Measurements from ENCODE around the gene FUT3. TPM values are rescaled to one million over a fixed set of nuclear protein-coding genes. Genes with fewer than 3 reads are reported as not detected.

FUT3 gene
- total RNA-seq, 1 experiment from 2014 or later, result 0.51 TPM

DNA sequence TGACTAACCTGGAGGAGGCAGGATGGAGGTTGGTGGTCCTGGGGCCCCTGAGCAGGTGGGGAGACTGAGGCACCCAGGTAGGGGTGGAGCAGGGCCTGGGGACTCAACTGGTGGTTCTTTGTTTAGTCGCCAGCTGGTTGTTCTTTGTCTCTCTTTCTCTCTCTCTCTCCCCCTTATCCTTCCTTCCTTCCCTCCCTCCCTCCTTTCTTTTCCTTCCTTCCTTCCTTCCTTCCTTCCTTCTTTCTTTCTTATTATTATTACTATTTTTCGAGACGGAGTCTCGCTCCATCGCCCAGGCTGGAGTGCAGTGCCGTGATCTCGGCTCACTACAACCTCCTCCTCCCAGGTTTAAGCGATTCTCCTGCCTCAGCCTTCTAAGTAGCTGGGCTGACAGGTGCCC lies 53.0 kb downstream of the FUT3 start:
- intact Hi-C loops (cut with micrococcal nuclease), result loop anchor here (10.0 kb wide), 1 partner anchor 103 kb away; the partner anchor contains the start of gene RPL36
- H3K36me3 Mint-ChIP-seq (ENCODE audit: insufficient read depth, unreplicated experiment), result no peaks in the 10 kb centered on the region
- TF ChIP-seq, protein P1, sequence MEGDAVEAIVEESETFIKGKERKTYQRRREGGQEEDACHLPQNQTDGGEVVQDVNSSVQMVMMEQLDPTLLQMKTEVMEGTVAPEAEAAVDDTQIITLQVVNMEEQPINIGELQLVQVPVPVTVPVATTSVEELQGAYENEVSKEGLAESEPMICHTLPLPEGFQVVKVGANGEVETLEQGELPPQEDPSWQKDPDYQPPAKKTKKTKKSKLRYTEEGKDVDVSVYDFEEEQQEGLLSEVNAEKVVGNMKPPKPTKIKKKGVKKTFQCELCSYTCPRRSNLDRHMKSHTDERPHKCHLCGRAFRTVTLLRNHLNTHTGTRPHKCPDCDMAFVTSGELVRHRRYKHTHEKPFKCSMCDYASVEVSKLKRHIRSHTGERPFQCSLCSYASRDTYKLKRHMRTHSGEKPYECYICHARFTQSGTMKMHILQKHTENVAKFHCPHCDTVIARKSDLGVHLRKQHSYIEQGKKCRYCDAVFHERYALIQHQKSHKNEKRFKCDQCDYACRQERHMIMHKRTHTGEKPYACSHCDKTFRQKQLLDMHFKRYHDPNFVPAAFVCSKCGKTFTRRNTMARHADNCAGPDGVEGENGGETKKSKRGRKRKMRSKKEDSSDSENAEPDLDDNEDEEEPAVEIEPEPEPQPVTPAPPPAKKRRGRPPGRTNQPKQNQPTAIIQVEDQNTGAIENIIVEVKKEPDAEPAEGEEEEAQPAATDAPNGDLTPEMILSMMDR (IDR thresholded peaks at IDR 0.05; ENCODE audit: unreplicated experiment), result no peak
- DNase-seq (ENCODE audit: unreplicated experiment), result no peak
- BruUV-seq (replicated peaks), result no TSS peak
- no peaks in the 10 kb centered on the region for H3K9me3 Mint-ChIP-seq (ENCODE audit: unreplicated experiment)
- no peak overlapping the region for H3K4me3 Mint-ChIP-seq (ENCODE audit: unreplicated experiment)
- H3K27ac Mint-ChIP-seq (ENCODE audit: low read depth, unreplicated experiment), result no peak overlapping the region
- H3K4me1 Mint-ChIP-seq (ENCODE audit: insufficient read depth, unreplicated experiment), result peaks cover under 1% of the 10 kb centered on the region
- POLR2A ChIA-PET, result interaction anchor here (0.8 kb wide), 1 partner anchor 30 kb away, joined by 3 read pairs; no protein-coding TSS in a partner anchor
- CTCF ChIA-PET, result interaction anchor here (1.0 to 1.2 kb wide), 3 partner anchors 10 to 169 kb away, joined by 3 to 7 read pairs (median 3); no protein-coding TSS in a partner anchor
- no peaks in the 10 kb centered on the region for H3K27me3 Mint-ChIP-seq (ENCODE audit: insufficient read depth, unreplicated experiment)

GRCh38 chr19:5795382-5795919 lies 55.8 kb downstream of the FUT3 start:
- Mint-ChIP-seq H3K9me3 (ENCODE audit: unreplicated experiment) (no peaks in the 10 kb centered on the region), H3K27me3 (ENCODE audit: insufficient read depth, unreplicated experiment) (no peaks in the 10 kb centered on the region), H3K4me1 (ENCODE audit: insufficient read depth, unreplicated experiment) (peaks cover 4% of the 10 kb centered on the region), H3K4me3 (ENCODE audit: unreplicated experiment) (no peak overlapping the region), H3K27ac (ENCODE audit: low read depth, unreplicated experiment) (no peak overlapping the region), H3K36me3 (ENCODE audit: insufficient read depth, unreplicated experiment) (peaks cover 9% of the 10 kb centered on the region)
- intact Hi-C loops (cut with micrococcal nuclease), result loop anchor here (10.0 kb wide), 1 partner anchor 101 kb away; the partner anchor contains the start of gene RPL36
- no peak for DNase-seq (ENCODE audit: unreplicated experiment)
- CTCF ChIA-PET, result interaction anchor here (0.6 to 3.1 kb wide), 8 partner anchors 8 to 241 kb away, joined by 3 to 29 read pairs (median 4); no protein-coding TSS in a partner anchor
- TF ChIP-seq, protein P1 (IDR thresholded peaks at IDR 0.05; ENCODE audit: unreplicated experiment), result no peak
- no TSS peak for BruUV-seq (replicated peaks)
- POLR2A ChIA-PET, result interaction anchor here (3.1 kb wide), 1 partner anchor 108 kb away, joined by 15 read pairs; the partner anchor contains the start of genes NDUFA11 and VMAC

DNA sequence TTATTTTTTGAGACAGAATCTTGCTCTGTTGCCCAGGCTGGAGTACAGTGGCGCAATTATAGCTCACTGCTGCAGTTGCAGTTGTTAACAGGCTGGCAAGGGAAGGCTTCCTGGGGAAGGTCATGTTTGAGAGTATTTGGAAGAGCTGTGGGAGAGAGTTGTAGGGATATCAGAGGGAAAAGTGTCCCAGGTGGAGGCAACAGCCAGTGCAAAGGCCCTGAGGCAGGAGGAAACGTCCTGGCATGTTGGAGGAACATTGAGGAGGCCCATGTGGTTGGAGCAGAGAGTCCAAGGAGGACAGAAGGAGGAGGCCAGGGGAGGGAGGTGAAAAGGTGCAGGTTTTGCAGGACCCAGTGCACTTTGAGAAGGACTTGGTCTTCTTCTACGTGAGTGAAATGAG lies 58.1 kb downstream of the FUT3 start:
- Mint-ChIP-seq H3K27ac (ENCODE audit: low read depth, unreplicated experiment) (no peak overlapping the region), H3K9me3 (ENCODE audit: unreplicated experiment) (no peaks in the 10 kb centered on the region), H3K4me1 (ENCODE audit: insufficient read depth, unreplicated experiment) (peaks cover 14% of the 10 kb centered on the region), H3K4me3 (ENCODE audit: unreplicated experiment) (no peak overlapping the region), H3K27me3 (ENCODE audit: insufficient read depth, unreplicated experiment) (no peaks in the 10 kb centered on the region), H3K36me3 (ENCODE audit: insufficient read depth, unreplicated experiment) (peaks cover 29% of the 10 kb centered on the region)
- BruUV-seq (replicated peaks), result no TSS peak
- intact Hi-C loops (cut with micrococcal nuclease), result loop anchor here (10.0 kb wide), 1 partner anchor 98 kb away; the partner anchor contains the start of gene RPL36
- POLR2A ChIA-PET, result interaction anchor here (3.1 kb wide), 1 partner anchor 111 kb away, joined by 15 read pairs; the partner anchor contains the start of genes NDUFA11 and VMAC
- CTCF ChIA-PET, result interaction anchor here (0.6 to 3.1 kb wide), 5 partner anchors 11 to 430 kb away, joined by 3 to 29 read pairs (median 5); no protein-coding TSS in a partner anchor
- TF ChIP-seq, protein P1 (IDR thresholded peaks at IDR 0.05; ENCODE audit: unreplicated experiment), result no peak
- no peak for DNase-seq (ENCODE audit: unreplicated experiment)

Other genes starting within 250 kb of the FUT3 start
- 98.6 and 118 TPM in 2 replicates for gene SAFB2, start 228.7 kb downstream of the FUT3 start, total RNA-seq (2022)
- gene SAFB, start 228.4 kb downstream of the FUT3 start, total RNA-seq (2022), result 135 and 137 TPM in 2 replicates
- gene MICOS13, start 170.9 kb downstream of the FUT3 start, total RNA-seq (2022), result 51.5 and 73.0 TPM in 2 replicates
- 4.1 and 5.5 TPM in 2 replicates for gene HSD11B1L, start 170.4 kb downstream of the FUT3 start, total RNA-seq (2022)
- gene RPL36, start 161.2 kb downstream of the FUT3 start, total RNA-seq (2022), result 1,569 and 1,807 TPM in 2 replicates
- 219 and 254 TPM in 2 replicates for gene LONP1, start 131.3 kb downstream of the FUT3 start, total RNA-seq (2022)
- not detected in 2 replicates for gene CATSPERD, start 130.8 kb downstream of the FUT3 start, total RNA-seq (2022)
- gene PRR22, start 66.7 kb downstream of the FUT3 start, total RNA-seq (2022), result 6.4 and 9.4 TPM in 2 replicates
- gene DUS3L, start 60.3 kb downstream of the FUT3 start, total RNA-seq (2022), result 53.5 and 77.6 TPM in 2 replicates
- gene NRTN, start 46.4 kb downstream of the FUT3 start, total RNA-seq (2022), result 0.56 and 0.75 TPM in 2 replicates
- not detected in 2 replicates for gene FUT6, start 11.7 kb downstream of the FUT3 start, total RNA-seq (2022)
- gene FUT5, start 19.1 kb upstream of the FUT3 start, total RNA-seq (2022), result not detected in 2 replicates
- 239 and 243 TPM in 2 replicates for gene NDUFA11, start 52.3 kb upstream of the FUT3 start, total RNA-seq (2022)
- gene VMAC, start 53.4 kb upstream of the FUT3 start, total RNA-seq (2022), result 6.6 and 7.0 TPM in 2 replicates
- gene CAPS, start 62.8 kb upstream of the FUT3 start, total RNA-seq (2022), result 7.3 and 8.5 TPM in 2 replicates
- gene RANBP3, start 126.7 kb upstream of the FUT3 start, total RNA-seq (2022), result 57.9 and 59.5 TPM in 2 replicates

Measured in MCF 10A (cell line).